ENCODE measurements around the gene LARGE1.

Gene LARGE1

DNA sequence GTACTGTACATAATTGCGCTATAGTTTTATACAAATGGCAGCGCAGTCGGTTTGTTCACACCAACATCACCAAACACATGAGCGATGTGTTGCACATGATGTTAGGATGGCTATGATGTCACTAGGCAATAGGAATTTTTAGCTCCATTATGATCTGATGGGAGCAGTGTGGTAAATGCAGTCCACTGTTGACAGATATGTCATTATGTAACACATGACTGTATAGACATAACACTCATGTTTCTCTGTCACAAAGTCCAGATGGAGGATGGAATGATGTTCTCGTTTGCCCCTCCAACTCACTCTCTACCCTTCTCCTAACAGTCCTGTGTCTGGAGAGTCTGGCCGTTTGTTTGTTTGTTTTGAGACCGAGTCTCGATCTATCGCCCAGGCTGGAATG is 288.5 kb downstream of the LARGE1 start:
- H3K9me3 ChIP-seq (replicated peaks in 1 of 11): peaks cover 0 to 12% (median 4%) of the 10 kb centered on the region in 11 experiments; a peak in 6 of 22 replicates
- peaks cover 0 to 11% (median 0%) of the 10 kb centered on the region in 11 experiments; a peak in 5 of 22 replicates for H4K20me1 ChIP-seq
- H3K27me3 ChIP-seq: no peaks in the 10 kb centered on the region
- no peaks in the 10 kb centered on the region for H3K4me1 ChIP-seq
- H3K4me2 ChIP-seq: no peak overlapping the region
- no peak overlapping the region for H3K9ac ChIP-seq
- no peak overlapping the region for H3K27ac ChIP-seq
- peaks cover 5 to 55% (median 31%) of the 10 kb centered on the region in 11 experiments; a peak in 18 of 22 replicates for H3K36me3 ChIP-seq
- TF ChIP-seq Cebpa-rat (IDR thresholded peaks at IDR 0.05): no peak
- no peak overlapping the region for H3K4me3 ChIP-seq

DNA sequence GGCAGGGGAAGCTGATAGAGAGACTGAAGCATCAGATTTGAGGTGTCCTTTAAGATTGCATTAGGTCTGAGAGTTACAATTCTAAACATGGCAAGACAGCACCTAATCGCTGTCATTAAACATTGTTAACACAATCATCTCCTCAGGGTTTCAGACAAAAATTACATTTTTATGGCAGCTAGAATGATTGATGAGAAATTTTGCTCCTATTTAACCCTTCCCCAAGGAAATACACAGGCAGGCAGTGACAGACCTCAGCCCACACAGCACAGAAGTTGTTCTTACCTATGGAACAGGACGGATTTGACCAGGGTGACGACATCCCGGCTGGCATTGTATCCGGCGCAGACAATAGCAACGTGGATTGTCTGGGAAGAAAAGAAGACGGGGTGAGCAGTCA is 294.3 kb downstream of the LARGE1 start:
- H3K27ac ChIP-seq: no peak overlapping the region
- no peak overlapping the region for H3K4me3 ChIP-seq
- no peaks in the 10 kb centered on the region for H3K27me3 ChIP-seq
- H3K4me2 ChIP-seq: no peak overlapping the region
- no peak for TF ChIP-seq Cebpa-rat (IDR thresholded peaks at IDR 0.05)
- no peaks in the 10 kb centered on the region for H3K4me1 ChIP-seq
- H3K36me3 ChIP-seq: peaks cover 27 to 64% (median 43%) of the 10 kb centered on the region in 11 experiments; a peak in 21 of 22 replicates
- peaks cover 0 to 15% (median 0%) of the 10 kb centered on the region in 11 experiments; a peak in 4 of 22 replicates for H3K9me3 ChIP-seq (replicated peaks in 1 of 11)
- H3K9ac ChIP-seq: no peak overlapping the region
- H4K20me1 ChIP-seq: no peaks in the 10 kb centered on the region; a peak in 1 of 22 replicates

DNA sequence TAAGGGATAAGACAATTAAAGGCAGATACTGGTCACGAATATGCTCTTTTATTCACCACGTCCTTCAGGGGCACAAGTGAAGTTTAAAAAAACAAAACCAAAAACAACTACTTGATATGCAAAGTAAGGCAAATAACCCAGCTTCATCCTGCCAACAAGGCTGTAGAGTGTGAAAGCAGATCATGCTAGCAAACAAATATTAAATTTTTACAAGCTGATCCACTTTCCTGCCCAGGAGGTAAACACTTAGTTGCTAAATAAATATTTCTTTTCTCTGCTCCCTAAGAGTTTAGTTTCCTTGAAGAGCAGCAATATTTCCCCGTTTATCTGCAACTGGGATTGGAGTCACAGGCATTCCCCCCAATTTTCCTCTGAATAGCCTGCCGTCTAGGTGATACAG is 300.2 kb downstream of the LARGE1 start:
- Histone ChIP-seq H3K4me2 (no peak overlapping the region), H4K20me1 (no peaks in the 10 kb centered on the region)
- TF ChIP-seq Cebpa-rat (IDR thresholded peaks at IDR 0.05): no peak

DNA sequence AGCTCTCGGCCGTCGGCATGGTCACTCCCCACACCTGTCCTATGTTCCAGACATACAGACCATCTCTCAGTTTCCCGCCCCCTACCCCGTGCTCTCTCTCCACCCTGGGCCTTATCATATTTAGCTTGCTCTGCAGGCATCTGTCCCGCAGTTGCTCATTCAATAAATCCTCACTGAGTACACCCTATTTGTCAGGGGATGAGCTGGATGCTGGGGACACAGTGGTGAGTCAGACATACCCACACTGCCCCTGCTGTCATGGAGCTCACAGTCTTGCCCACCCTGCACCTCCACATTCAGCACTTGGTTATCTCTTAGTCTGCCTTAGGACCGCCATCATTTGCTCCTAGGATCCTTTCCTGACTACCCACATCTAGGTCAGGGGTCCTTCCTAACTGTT is 313.8 kb downstream of the LARGE1 start:
- Histone ChIP-seq H3K4me3 (no peak overlapping the region), H3K36me3 (peaks cover 14 to 80% (median 29%) of the 10 kb centered on the region in 11 experiments; a peak in 17 of 22 replicates), H4K20me1 (peaks cover 0 to 14% (median 0%) of the 10 kb centered on the region in 11 experiments; a peak in 3 of 22 replicates), H3K4me1 (peaks cover 0 to 4% (median 0%) of the 10 kb centered on the region in 10 experiments; a peak in 3 of 20 replicates), H3K27ac (no peak overlapping the region), H3K9me3 (replicated peaks in 1 of 11) (peaks cover 0 to 11% (median 8%) of the 10 kb centered on the region in 11 experiments; a peak in 10 of 22 replicates), H3K9ac (no peak overlapping the region), H3K27me3 (no peaks in the 10 kb centered on the region), H3K4me2 (no peak overlapping the region)
- TF ChIP-seq Cebpa-rat (IDR thresholded peaks at IDR 0.05): no peak

More for the DNA sequence above, 300.2 kb downstream of the LARGE1 start:
- Histone ChIP-seq H3K9ac (no peak overlapping the region), H3K27ac (no peak overlapping the region), H3K36me3 (peaks cover 46 to 78% (median 63%) of the 10 kb centered on the region in 11 experiments), H3K4me3 (no peak overlapping the region), H3K27me3 (no peaks in the 10 kb centered on the region), H3K4me1 (peaks cover 0 to 6% (median 0%) of the 10 kb centered on the region in 10 experiments; a peak in 1 of 20 replicates), H3K9me3 (replicated peaks in 1 of 11) (peaks cover 23 to 44% (median 29%) of the 10 kb centered on the region in 11 experiments)

DNA sequence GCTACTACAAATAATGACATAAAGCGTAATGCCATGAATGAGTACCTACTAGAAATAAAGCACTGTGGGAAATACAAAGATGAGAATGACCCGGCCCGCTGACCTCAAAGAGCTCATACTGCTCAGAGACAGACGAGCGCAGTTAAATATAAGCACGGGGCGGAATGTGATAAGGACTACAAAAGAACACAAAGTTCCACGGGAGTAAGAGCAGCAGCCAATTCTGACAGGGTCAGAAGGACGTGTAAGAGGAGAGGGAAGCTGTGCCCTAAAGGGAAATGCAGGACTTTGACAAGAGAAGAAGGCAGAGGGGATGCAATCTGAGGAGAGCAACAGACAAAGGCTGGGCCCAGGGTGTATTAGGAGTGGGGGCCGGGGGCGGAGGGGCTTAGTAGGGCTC is 314.6 kb downstream of the LARGE1 start:
- no peaks in the 10 kb centered on the region for H3K27me3 ChIP-seq
- H3K36me3 ChIP-seq: peaks cover 15 to 80% (median 34%) of the 10 kb centered on the region in 11 experiments; a peak in 18 of 22 replicates
- H3K27ac ChIP-seq: no peak overlapping the region
- H3K4me1 ChIP-seq: peaks cover 0 to 9% (median 0%) of the 10 kb centered on the region in 10 experiments; a peak in 5 of 20 replicates
- H3K9me3 ChIP-seq (replicated peaks in 1 of 11): peaks cover 0 to 4% (median under 1%) of the 10 kb centered on the region in 11 experiments; a peak in 7 of 22 replicates
- peaks cover 0 to 8% (median 0%) of the 10 kb centered on the region in 11 experiments; a peak in 3 of 22 replicates for H4K20me1 ChIP-seq
- H3K9ac ChIP-seq: no peak overlapping the region
- H3K4me3 ChIP-seq: no peak overlapping the region
- no peak overlapping the region for H3K4me2 ChIP-seq
- TF ChIP-seq Cebpa-rat (IDR thresholded peaks at IDR 0.05): no peak

DNA sequence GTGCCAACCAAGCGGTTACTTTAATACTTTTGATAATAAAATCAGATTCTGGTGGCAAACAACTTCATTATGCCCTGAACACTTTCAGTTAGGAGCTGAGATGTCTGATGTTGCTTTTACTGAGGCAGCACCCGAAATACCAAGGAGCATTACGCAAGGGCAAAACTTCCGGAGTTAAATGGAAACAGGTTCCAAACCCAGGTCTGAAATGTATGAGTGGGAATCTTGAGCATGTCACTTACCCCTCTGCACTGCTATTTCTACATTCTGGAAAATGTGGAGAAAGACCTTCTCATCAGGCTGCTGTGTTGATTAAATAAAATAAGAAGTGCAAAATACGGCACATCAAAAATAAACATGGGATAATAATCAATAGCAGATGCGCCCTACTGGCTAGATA is 315.1 kb downstream of the LARGE1 start:
- Histone ChIP-seq H3K9me3 (replicated peaks in 1 of 11) (no peaks in the 10 kb centered on the region), H3K36me3 (peaks cover 15 to 80% (median 39%) of the 10 kb centered on the region in 11 experiments; a peak in 19 of 22 replicates), H3K4me1 (peaks cover 0 to 9% (median 0%) of the 10 kb centered on the region in 10 experiments; a peak in 5 of 20 replicates), H3K4me3 (no peak overlapping the region), H4K20me1 (peaks cover 0 to 8% (median 0%) of the 10 kb centered on the region in 11 experiments; a peak in 3 of 22 replicates), H3K27me3 (no peaks in the 10 kb centered on the region), H3K9ac (no peak overlapping the region), H3K4me2 (no peak overlapping the region), H3K27ac (no peak overlapping the region)
- no peak for TF ChIP-seq Cebpa-rat (IDR thresholded peaks at IDR 0.05)

DNA sequence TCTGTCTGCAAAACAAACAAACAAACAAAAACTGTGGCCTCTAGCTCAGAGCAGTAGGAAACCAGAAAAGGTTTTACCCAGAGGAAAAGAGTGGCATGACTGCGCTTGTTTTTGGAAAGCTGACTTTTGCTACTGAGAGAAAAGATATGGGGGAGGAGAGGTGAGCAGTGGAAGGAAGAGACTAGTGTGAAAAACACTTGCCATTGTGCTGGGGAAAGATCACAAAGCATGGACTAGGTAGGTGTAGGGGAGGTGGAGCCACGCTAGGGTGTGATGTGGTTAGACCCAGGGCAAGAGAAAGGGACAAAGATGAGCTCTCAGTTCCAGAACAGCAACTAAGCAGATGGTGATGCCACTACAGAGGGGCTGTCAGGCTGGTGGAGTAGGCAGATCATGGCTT is 319.2 kb downstream of the LARGE1 start:
- Histone ChIP-seq H3K4me2 (peak overlapping the region in 1 of 11 experiments; percentile 18; a peak in 1 of 22 replicates), H3K9me3 (replicated peaks in 1 of 11) (peaks cover 0 to 13% (median 9%) of the 10 kb centered on the region in 11 experiments; a peak in 10 of 22 replicates)

DNA sequence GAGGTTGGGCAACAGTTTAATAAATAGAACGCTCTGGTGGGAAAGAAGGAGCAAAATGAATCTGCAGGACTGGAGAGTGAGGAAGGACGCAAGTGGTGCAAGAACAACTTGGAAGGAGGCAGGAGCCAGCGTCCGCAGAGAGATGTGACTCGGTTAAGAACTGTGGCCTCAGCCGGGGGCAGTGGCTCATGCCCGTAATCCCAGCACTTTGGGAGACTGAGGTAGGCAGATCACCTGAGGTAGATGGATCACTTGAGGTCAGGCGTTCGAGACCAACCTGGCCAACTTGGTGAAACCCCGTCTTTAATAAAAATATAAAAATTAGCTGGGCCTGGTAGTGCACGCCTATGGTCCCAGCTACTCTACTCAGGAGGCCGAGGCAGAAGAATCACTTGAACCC is 319.7 kb downstream of the LARGE1 start:
- Histone ChIP-seq H3K4me3 (no peak overlapping the region), H3K36me3 (peaks cover 31 to 90% (median 53%) of the 10 kb centered on the region in 11 experiments; a peak in 20 of 22 replicates), H3K4me1 (peaks cover 0 to 9% (median 0%) of the 10 kb centered on the region in 10 experiments; a peak in 5 of 20 replicates), H4K20me1 (peaks cover 0 to 4% (median 0%) of the 10 kb centered on the region in 11 experiments; a peak in 4 of 22 replicates), H3K9me3 (replicated peaks in 1 of 11) (peaks cover 0 to 13% (median 9%) of the 10 kb centered on the region in 11 experiments; a peak in 10 of 22 replicates), H3K27me3 (no peaks in the 10 kb centered on the region), H3K9ac (no peak overlapping the region), H3K27ac (no peak overlapping the region), H3K4me2 (no peak overlapping the region)
- no peak for TF ChIP-seq Cebpa-rat (IDR thresholded peaks at IDR 0.05)

More for the DNA sequence above, 319.2 kb downstream of the LARGE1 start:
- H3K36me3 ChIP-seq: peaks cover 28 to 90% (median 51%) of the 10 kb centered on the region in 11 experiments; a peak in 20 of 22 replicates
- no peak overlapping the region for H3K9ac ChIP-seq
- H3K4me3 ChIP-seq: no peak overlapping the region
- no peak overlapping the region for H3K27ac ChIP-seq
- no peaks in the 10 kb centered on the region for H3K27me3 ChIP-seq
- TF ChIP-seq Cebpa-rat (IDR thresholded peaks at IDR 0.05): no peak
- H3K4me1 ChIP-seq: peaks cover 0 to 9% (median 0%) of the 10 kb centered on the region in 10 experiments; a peak in 5 of 20 replicates
- peaks cover 0 to 4% (median 0%) of the 10 kb centered on the region in 11 experiments; a peak in 4 of 22 replicates for H4K20me1 ChIP-seq

DNA sequence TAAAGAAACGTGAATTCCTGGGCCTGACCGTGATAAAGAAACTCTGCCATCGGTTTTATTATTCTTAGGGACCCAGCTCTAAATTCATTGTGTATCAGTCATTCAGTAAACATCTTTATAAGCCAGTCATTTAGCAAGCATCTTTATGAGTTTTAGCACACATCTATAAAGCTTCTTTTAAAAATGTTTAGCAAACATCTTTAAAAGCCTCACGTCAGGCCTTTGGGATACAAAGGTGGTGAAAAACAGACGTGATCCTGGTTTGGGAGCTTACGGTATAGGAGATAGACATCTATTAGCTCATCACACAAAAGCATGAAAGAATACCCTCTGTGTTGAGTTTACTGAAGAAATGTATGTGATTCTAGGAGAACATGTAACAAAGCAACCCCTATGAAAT is 320.2 kb downstream of the LARGE1 start:
- H3K36me3 ChIP-seq: peaks cover 34 to 89% (median 55%) of the 10 kb centered on the region in 11 experiments; a peak in 20 of 22 replicates

More for the DNA sequence above, 320.2 kb downstream of the LARGE1 start:
- TF ChIP-seq Cebpa-rat (IDR thresholded peaks at IDR 0.05): no peak
- H3K4me2 ChIP-seq: no peak overlapping the region
- H3K4me1 ChIP-seq: peaks cover 0 to 9% (median 0%) of the 10 kb centered on the region in 10 experiments; a peak in 5 of 20 replicates
- H4K20me1 ChIP-seq: peaks cover 0 to 4% (median 0%) of the 10 kb centered on the region in 11 experiments; a peak in 4 of 22 replicates
- H3K4me3 ChIP-seq: no peak overlapping the region
- H3K27ac ChIP-seq: no peak overlapping the region
- H3K9ac ChIP-seq: no peak overlapping the region
- peaks cover 0 to 13% (median 9%) of the 10 kb centered on the region in 11 experiments; a peak in 10 of 22 replicates for H3K9me3 ChIP-seq (replicated peaks in 1 of 11)
- H3K27me3 ChIP-seq: no peaks in the 10 kb centered on the region

Data from BLaER1 treated with 17β-estradiol and CSF1 and Interleukin-3, amounts not matched to agents 10 nM and 100 nM (cell line).